Measurements from ENCODE around the gene PDGFC.
A peak's percentile ranks its signal among the peaks of the same experiment; 100 is the strongest.

PDGFC gene

GRCh38 chr4:156771171-156771837 is 200.3 kb downstream of the PDGFC start:
- H3K27ac ChIP-seq, result peak overlapping the region in 15 of 21 experiments; percentile 13 to 73 (median 50)
- peak overlapping the region in 2 of 7 experiments; percentile 3 to 4 for H3K4me3 ChIP-seq

GRCh38 chr4:156770140-156770539 is 201.5 kb downstream of the PDGFC start:
- Histone ChIP-seq H3K4me3 (no peak overlapping the region), H3K27ac (peak overlapping the region in 2 of 21 experiments; percentile 58 to 73)

- Histone ChIP-seq H3K27ac (no peak overlapping the region), H3K4me3 (no peak overlapping the region)
These were observed 203.6 kb downstream of the PDGFC start for GRCh38 chr4:156767911-156768415.

- no peak overlapping the region for H3K27ac ChIP-seq
- H3K4me3 ChIP-seq, result no peak overlapping the region
These were observed 204.8 kb downstream of the PDGFC start for GRCh38 chr4:156766846-156767245.

- H3K4me3 ChIP-seq, result no peak overlapping the region
- H3K27ac ChIP-seq, result no peak overlapping the region
These were observed 206.3 kb downstream of the PDGFC start for GRCh38 chr4:156765277-156765676.

- H3K4me3 ChIP-seq, result no peak overlapping the region
These were observed 206.8 kb downstream of the PDGFC start for GRCh38 chr4:156764846-156765245.

GRCh38 chr4:156764145-156764544 is 207.5 kb downstream of the PDGFC start:
- H3K27ac ChIP-seq, result no peak overlapping the region

More at GRCh38 chr4:156764846-156765245, 206.8 kb downstream of the PDGFC start:
- no peak overlapping the region for H3K27ac ChIP-seq

GRCh38 chr4:156763511-156763910 is 208.1 kb downstream of the PDGFC start:
- no peak overlapping the region for H3K27ac ChIP-seq

More at GRCh38 chr4:156764145-156764544, 207.5 kb downstream of the PDGFC start:
- no peak overlapping the region for H3K4me3 ChIP-seq

GRCh38 chr4:156762851-156763250 is 208.7 kb downstream of the PDGFC start:
- Histone ChIP-seq H3K27ac (no peak overlapping the region), H3K4me3 (no peak overlapping the region)

More at GRCh38 chr4:156763511-156763910, 208.1 kb downstream of the PDGFC start:
- no peak overlapping the region for H3K4me3 ChIP-seq

GRCh38 chr4:156756118-156756517 is 215.5 kb downstream of the PDGFC start:
- H3K27ac ChIP-seq, result no peak overlapping the region
- H3K4me3 ChIP-seq, result no peak overlapping the region

- H3K27ac ChIP-seq, result no peak overlapping the region
- H3K4me3 ChIP-seq, result no peak overlapping the region
These were observed 216.6 kb downstream of the PDGFC start for GRCh38 chr4:156754832-156755570.

- H3K27ac ChIP-seq, result peak overlapping the region in 1 of 21 experiments; percentile 47
- H3K4me3 ChIP-seq, result no peak overlapping the region
These were observed 220.1 kb downstream of the PDGFC start for GRCh38 chr4:156751486-156751885.

GRCh38 chr4:156749426-156750403 is 221.9 kb downstream of the PDGFC start:
- no peak overlapping the region for H3K4me3 ChIP-seq
- no peak overlapping the region for H3K27ac ChIP-seq

- H3K27ac ChIP-seq, result no peak overlapping the region
These were observed 225.5 kb downstream of the PDGFC start for GRCh38 chr4:156746111-156746510.

GRCh38 chr4:156738766-156739165 is 232.8 kb downstream of the PDGFC start:
- Histone ChIP-seq H3K4me3 (no peak overlapping the region), H3K27ac (no peak overlapping the region)

More at GRCh38 chr4:156746111-156746510, 225.5 kb downstream of the PDGFC start:
- no peak overlapping the region for H3K4me3 ChIP-seq

- no peak overlapping the region for H3K27ac ChIP-seq
- no peak overlapping the region for H3K4me3 ChIP-seq
These were observed 236.4 kb downstream of the PDGFC start for GRCh38 chr4:156734965-156735895.

- no peak overlapping the region for H3K27ac ChIP-seq
These were observed 238.0 kb downstream of the PDGFC start for GRCh38 chr4:156733582-156733981.

GRCh38 chr4:156732634-156733033 is 239.0 kb downstream of the PDGFC start:
- no peak overlapping the region for H3K27ac ChIP-seq
- H3K4me3 ChIP-seq, result no peak overlapping the region

More at GRCh38 chr4:156733582-156733981, 238.0 kb downstream of the PDGFC start:
- no peak overlapping the region for H3K4me3 ChIP-seq

- H3K4me3 ChIP-seq, result no peak overlapping the region
These were observed 242.2 kb downstream of the PDGFC start for GRCh38 chr4:156729416-156729815.

More at GRCh38 chr4:156729416-156729815, 242.2 kb downstream of the PDGFC start:
- H3K27ac ChIP-seq, result no peak overlapping the region
